Activated naive CD4-positive, alpha-beta T cell treated with anti-CD3 and anti-CD28 coated beads, Interleukin-2, amount 10 ng/mL, durations not matched to agents 7 days and 5 days (primary cell): ENCODE results near the gene NAA38.
A peak's percentile ranks its signal among the peaks of the same experiment; 100 is the strongest.

Experiments used
- CTCF ChIA-PET: fragments of 350-600 bp; sonication (Branson Sonifier 250); formaldehyde crosslinking; loops from one replicate; lab custom pipeline; 2021; ENCODE audit warnings: antibody characterized with exemption; lab: Charles Lee
- DNase-seq: peaks from one replicate; pipeline ENCODE4 v3.0.0-alpha.2; 2020
- H3K27ac Mint-ChIP-seq: one replicate; pipeline ENCODE4 v1.8.0; 2021; ENCODE audit warnings: mild to moderate bottlenecking, moderate library complexity, mixed read lengths
- H3K27me3 Mint-ChIP-seq: one replicate; pipeline ENCODE4 v1.8.0; 2021; ENCODE audit warnings: mild to moderate bottlenecking, mixed read lengths
- H3K36me3 Mint-ChIP-seq: one replicate; pipeline ENCODE4 v1.8.0; 2021; ENCODE audit warnings: mixed read lengths
- H3K4me1 Mint-ChIP-seq: one replicate; pipeline ENCODE4 v1.8.0; 2021; ENCODE audit warnings: mixed read lengths
- H3K4me3 Mint-ChIP-seq: one replicate; pipeline ENCODE4 v1.8.0; 2021; ENCODE audit warnings: mild to moderate bottlenecking, moderate library complexity, mixed read lengths
- H3K9me3 Mint-ChIP-seq: one replicate; pipeline ENCODE4 v1.8.0; 2021; ENCODE audit warnings: mixed read lengths

Gene NAA38

GRCh38 chr17:7837408-7838088 is 19.8 kb downstream of the NAA38 start:
- H3K4me3 Mint-ChIP-seq, result peak overlapping the region; percentile 98
- H3K27me3 Mint-ChIP-seq, result peaks cover 18% of the 10 kb centered on the region
- H3K27ac Mint-ChIP-seq, result peak overlapping the region; percentile 90
- H3K4me1 Mint-ChIP-seq, result peaks cover 71% of the 10 kb centered on the region
- CTCF ChIA-PET, result interaction anchor here (1.3 to 3.0 kb wide), 3 partner anchors 13 to 204 kb away, joined by 3 to 15 read pairs (median 3); no protein-coding TSS in a partner anchor
- H3K9me3 Mint-ChIP-seq, result no peaks in the 10 kb centered on the region
- no peak for DNase-seq
- peaks cover 8% of the 10 kb centered on the region for H3K36me3 Mint-ChIP-seq

- Mint-ChIP-seq H3K9me3 (no peaks in the 10 kb centered on the region), H3K27ac (peak overlapping the region; percentile 90), H3K4me3 (peak overlapping the region; percentile 98), H3K27me3 (peaks cover 25% of the 10 kb centered on the region), H3K36me3 (peaks cover 8% of the 10 kb centered on the region), H3K4me1 (peaks cover 65% of the 10 kb centered on the region)
- CTCF ChIA-PET, result interaction anchor here (1.3 to 3.0 kb wide), 3 partner anchors 14 to 204 kb away, joined by 3 to 15 read pairs (median 3); no protein-coding TSS in a partner anchor
- peak; percentile 73 for DNase-seq
These were observed 20.6 kb downstream of the NAA38 start for GRCh38 chr17:7836596-7837407.

- Mint-ChIP-seq H3K27ac (peak overlapping the region; percentile 90), H3K9me3 (no peaks in the 10 kb centered on the region), H3K36me3 (peaks cover 8% of the 10 kb centered on the region), H3K4me3 (peak overlapping the region; percentile 98), H3K4me1 (peaks cover 59% of the 10 kb centered on the region), H3K27me3 (peaks cover 33% of the 10 kb centered on the region)
- DNase-seq, result peak; percentile 59
- CTCF ChIA-PET, result interaction anchor here (1.0 to 3.2 kb wide), 10 partner anchors 10 to 154 kb away, joined by 3 to 38 read pairs (median 4); partner anchors contain the start of genes CNTROB, NAA38 and TRAPPC1
These were observed 21.4 kb downstream of the NAA38 start for GRCh38 chr17:7835814-7836595.

- CTCF ChIA-PET, result interaction anchor here (1.0 to 3.2 kb wide), 13 partner anchors 10 to 223 kb away, joined by 3 to 38 read pairs (median 4); partner anchors contain the start of genes CNTROB, NAA38 and TRAPPC1
- Mint-ChIP-seq H3K9me3 (no peaks in the 10 kb centered on the region), H3K4me3 (peak overlapping the region; percentile 98), H3K36me3 (peaks cover 3% of the 10 kb centered on the region), H3K4me1 (peaks cover 51% of the 10 kb centered on the region), H3K27ac (peak overlapping the region; percentile 97), H3K27me3 (peaks cover 41% of the 10 kb centered on the region)
- DNase-seq, result peak; percentile 94
These were observed 22.2 kb downstream of the NAA38 start for GRCh38 chr17:7834957-7835813.

- H3K27me3 Mint-ChIP-seq, result peaks cover 42% of the 10 kb centered on the region
- peak overlapping the region; percentile 97 for H3K27ac Mint-ChIP-seq
- no peaks in the 10 kb centered on the region for H3K36me3 Mint-ChIP-seq
- CTCF ChIA-PET, result interaction anchor here (1.0 to 3.2 kb wide), 13 partner anchors 9 to 225 kb away, joined by 3 to 38 read pairs (median 4); partner anchors contain the start of genes CNTROB, NAA38 and TRAPPC1
- H3K4me1 Mint-ChIP-seq, result peaks cover 45% of the 10 kb centered on the region
- H3K4me3 Mint-ChIP-seq, result peak overlapping the region; percentile 98
- no peaks in the 10 kb centered on the region for H3K9me3 Mint-ChIP-seq
- peak; percentile 66 for DNase-seq
These were observed 22.8 kb downstream of the NAA38 start for GRCh38 chr17:7834542-7834956.

GRCh38 chr17:7833795-7834541 is 23.4 kb downstream of the NAA38 start, which contains the start of gene KDM6B:
Gene KDM6B (plus strand): TSS chr17:7834217. CDS start chr17:7845555, 11,338 bp downstream.
- DNase-seq, result peak; percentile 94
- no peaks in the 10 kb centered on the region for H3K36me3 Mint-ChIP-seq
- H3K9me3 Mint-ChIP-seq, result no peaks in the 10 kb centered on the region
- H3K4me1 Mint-ChIP-seq, result peaks cover 39% of the 10 kb centered on the region
- peak within 1 kb of the TSS; percentile 98 for H3K4me3 Mint-ChIP-seq
- H3K27me3 Mint-ChIP-seq, result peaks cover 46% of the 10 kb centered on the region
- peak within 1 kb of the TSS; percentile 97 for H3K27ac Mint-ChIP-seq
- CTCF ChIA-PET, result interaction anchor here (0.7 to 3.2 kb wide), 14 partner anchors 9 to 225 kb away, joined by 3 to 38 read pairs (median 5); partner anchors contain the start of genes CNTROB, NAA38 and TRAPPC1

GRCh38 chr17:7833011-7833794 is 24.2 kb downstream of the NAA38 start:
- Mint-ChIP-seq H3K9me3 (no peaks in the 10 kb centered on the region), H3K27me3 (peaks cover 47% of the 10 kb centered on the region), H3K4me3 (peak overlapping the region; percentile 98), H3K36me3 (no peaks in the 10 kb centered on the region), H3K27ac (peak overlapping the region; percentile 40), H3K4me1 (peaks cover 32% of the 10 kb centered on the region)
- DNase-seq, result no peak
- CTCF ChIA-PET, result interaction anchor here (0.7 to 3.2 kb wide), 12 partner anchors 8 to 226 kb away, joined by 3 to 38 read pairs (median 4); partner anchors contain the start of genes DNAH2 and NAA38

GRCh38 chr17:7832431-7832830 is 24.9 kb downstream of the NAA38 start:
- DNase-seq, result no peak
- peaks cover 52% of the 10 kb centered on the region for H3K27me3 Mint-ChIP-seq
- H3K4me3 Mint-ChIP-seq, result no peak overlapping the region
- H3K27ac Mint-ChIP-seq, result no peak overlapping the region
- CTCF ChIA-PET, result interaction anchor here (1.1 to 2.4 kb wide), 5 partner anchors 8 to 114 kb away, joined by 3 to 10 read pairs (median 5); partner anchors contain the start of gene DNAH2
- no peaks in the 10 kb centered on the region for H3K9me3 Mint-ChIP-seq
- peaks cover 27% of the 10 kb centered on the region for H3K4me1 Mint-ChIP-seq
- H3K36me3 Mint-ChIP-seq, result no peaks in the 10 kb centered on the region

- no peaks in the 10 kb centered on the region for H3K9me3 Mint-ChIP-seq
- peaks cover 15% of the 10 kb centered on the region for H3K4me1 Mint-ChIP-seq
- no peak for DNase-seq
- H3K36me3 Mint-ChIP-seq, result no peaks in the 10 kb centered on the region
- H3K27ac Mint-ChIP-seq, result no peak overlapping the region
- H3K27me3 Mint-ChIP-seq, result peaks cover 58% of the 10 kb centered on the region
- CTCF ChIA-PET, result no interaction called here
- no peak overlapping the region for H3K4me3 Mint-ChIP-seq
These were observed 26.1 kb downstream of the NAA38 start for GRCh38 chr17:7831233-7831632.

GRCh38 chr17:7830616-7831015 is 26.7 kb downstream of the NAA38 start:
- no peak for DNase-seq
- Mint-ChIP-seq H3K36me3 (no peaks in the 10 kb centered on the region), H3K4me1 (peaks cover 12% of the 10 kb centered on the region), H3K4me3 (no peak overlapping the region), H3K27ac (no peak overlapping the region), H3K27me3 (peaks cover 62% of the 10 kb centered on the region), H3K9me3 (no peaks in the 10 kb centered on the region)
- CTCF ChIA-PET, result no interaction called here

- H3K4me1 Mint-ChIP-seq, result no peaks in the 10 kb centered on the region
- no peak overlapping the region for H3K27ac Mint-ChIP-seq
- H3K36me3 Mint-ChIP-seq, result no peaks in the 10 kb centered on the region
- CTCF ChIA-PET, result interaction anchor here (0.8 to 2.1 kb wide), 7 partner anchors 8 to 172 kb away, joined by 3 to 12 read pairs (median 4); partner anchors contain the start of genes KDM6B and NAA38
- H3K27me3 Mint-ChIP-seq, result peaks cover 50% of the 10 kb centered on the region
- H3K4me3 Mint-ChIP-seq, result no peak overlapping the region
- H3K9me3 Mint-ChIP-seq, result no peaks in the 10 kb centered on the region
- DNase-seq, result no peak
These were observed 32.0 kb downstream of the NAA38 start for GRCh38 chr17:7825206-7825990.
